Heart left ventricle (tissue), 13 donors: ENCODE measurements around the gene DNM3.

Source experiments
- CTCF ChIP-seq, 12 donors: fragments of 200-600 bp; sonication (generic) in 4 of 12; IDR thresholded peaks; one replicate each; pipeline versions ENCODE4 v1.5.0 to v1.8.0; 2018 to 2022; ENCODE audit warnings: antibody characterized with exemption in 12 of 12, mild to moderate bottlenecking in 5 of 12
- POLR2A ChIP-seq, 2 donors: fragments of 450-650 bp; IDR thresholded peaks; one replicate each; pipeline ENCODE4 v1.6.1; 2017; ENCODE audit warnings: antibody characterized with exemption in 2 of 2, mild to moderate bottlenecking in 2 of 2, moderate library complexity in 2 of 2
- donor health status: ischemic (EF 13 %, LVEDD 7.1; RV severe dilation, severe dysfunction).
- donor health status: DM: no; HTN: yes; CAD: no.
- donor health status: DM: no; HTN: no; CAD: no.
- donor health status: ischemic (EF 25% LVEDD 6.9; RV normal size, moderate dysfunction).
- donor health status: ischemic (EF 25% LVEDD 5.7; RV mildly dilated, moderate dysfunction).
- donor health status: ischemic (EF 35%, LVEDD 5.7; RV mildly dilated, moderate dysfunction).
- donor health status: nonischemic (EF 11% LVEDD 7.7; RV severe dilation, severe dysfunction).
- donor health status: DM: yes; HTN: yes; CAD: no.
- donor health status: PGD.
- donor health status: ischemic (EF 29% LVEDD 5.4; RV normal size, mild dysfunction).
- donor health status: nonischemic (EF 23%, LVEDD 6.1; RV moderate dilation, normal function).

- no peak for TF ChIP-seq CTCF (IDR thresholded peaks at IDR 0.05)
- TF ChIP-seq POLR2A (IDR thresholded peaks at IDR 0.05), result no peak
Measured at GRCh38 chr1:172390683-172391551, 549.6 kb downstream of the DNM3 start.
